Astrocyte of the spinal cord (primary cell): ENCODE measurements around the gene RALGPS2.

Experiments used
- DNase-seq: peaks from one replicate; pipeline ENCODE4 v3.0.0; 2011; ENCODE audit warnings: low read depth, low spot score
- H3K4me3 ChIP-seq: 2 replicates; pipeline ENCODE4 v1.5.1; 2011; ENCODE audit warnings: low read depth, mild to moderate bottlenecking, low read length, moderate library complexity
- CTCF ChIP-seq: IDR thresholded peaks from 2 replicates; pipeline ENCODE4 v1.5.1; 2012; ENCODE audit warnings: low read depth, mild to moderate bottlenecking, low read length, inconsistent platforms
- in situ Hi-C: cut with HindIII; loops from 2 replicates; pipeline ENCODE4 v1.10.0; 2017; ENCODE audit warnings: low sequenced_read_pairs

RALGPS2 gene

GRCh38 chr1:178919581-178919980 lies 194.5 kb downstream of the RALGPS2 start:
- no peak overlapping the region for H3K4me3 ChIP-seq
- DNase-seq = no peak
- in situ Hi-C loops = no loop called here
- no peak for TF ChIP-seq CTCF

GRCh38 chr1:178921499-178921898 lies 196.5 kb downstream of the RALGPS2 start:
- in situ Hi-C loops = no loop called here
- no peak overlapping the region for H3K4me3 ChIP-seq
- no peak for TF ChIP-seq CTCF
- no peak for DNase-seq

GRCh38 chr1:178923512-178923911 lies 198.5 kb downstream of the RALGPS2 start:
- no peak for TF ChIP-seq CTCF
- H3K4me3 ChIP-seq = no peak overlapping the region
- in situ Hi-C loops = no loop called here
- no peak for DNase-seq

- H3K4me3 ChIP-seq = no peak overlapping the region
- in situ Hi-C loops = no loop called here
- TF ChIP-seq CTCF = no peak
- DNase-seq = no peak
These were observed 201.0 kb downstream of the RALGPS2 start for GRCh38 chr1:178926046-178926445.

GRCh38 chr1:178927003-178927402 lies 202.0 kb downstream of the RALGPS2 start:
- in situ Hi-C loops = no loop called here
- DNase-seq = no peak
- no peak for TF ChIP-seq CTCF
- no peak overlapping the region for H3K4me3 ChIP-seq

GRCh38 chr1:178928041-178928440 lies 203.0 kb downstream of the RALGPS2 start:
- no peak overlapping the region for H3K4me3 ChIP-seq
- in situ Hi-C loops = no loop called here

More at GRCh38 chr1:178928041-178928440, 203.0 kb downstream of the RALGPS2 start:
- TF ChIP-seq CTCF = no peak
- no peak for DNase-seq
